K562 (cell line): ENCODE results near the gene COX15. TPM values are rescaled to one million over a fixed set of nuclear protein-coding genes. Genes with fewer than 3 reads are reported as not detected.

Source experiments
- HIVEP1 ChIP-seq: fragments of 250-450 bp; sonication (Bioruptor Pico); IDR thresholded peaks from 2 replicates; pipeline ENCODE4 v1.4.0; 2020; ENCODE audit warnings: mild to moderate bottlenecking
- JUND ChIP-seq, 2 experiments: IDR thresholded peaks; 2 replicates in 1 of 2; 3 replicates in 1 of 2; pipeline ENCODE4 v1.6.1; 2011; ENCODE audit warnings: borderline replicate concordance in 2 of 2, low read depth in 2 of 2, low read length in 2 of 2, improper control_type of control experiment in 1 of 2, missing biosample characterization in 1 of 2, missing genetic modification characterization in 1 of 2, missing genetic modification reagents in 1 of 2
- MEF2D ChIP-seq: conservative IDR thresholded peaks from 2 replicates; pipeline ENCODE4 v1.6.1; 2016; ENCODE audit warnings: low read depth, missing genetic modification characterization, missing compliant biosample characterization
- MYBL2 ChIP-seq, 2 experiments: fragments of 450-650 bp in 1 of 2; sonication (generic) in 1 of 2; formaldehyde crosslinking in 1 of 2; IDR thresholded peaks; 2 replicates each; pipeline versions ENCODE4 v1.6.1 to v1.8.1; 2017 to 2022; ENCODE audit warnings: borderline replicate concordance in 1 of 2, inconsistent platforms in 1 of 2, low read depth in 1 of 2, mild to moderate bottlenecking in 1 of 2, missing genetic modification reagents in 1 of 2, moderate library complexity in 1 of 2
- SIN3A ChIP-seq, 2 experiments: fragments of 150-350 bp in 1 of 2; IDR thresholded peaks; 2 replicates each; pipeline ENCODE4 v1.6.1; 2011 to 2016; ENCODE audit warnings: borderline replicate concordance in 2 of 2, low read depth in 2 of 2, low read length in 2 of 2, mild to moderate bottlenecking in 2 of 2, moderate library complexity in 2 of 2; ENCODE audit not compliant: control insufficient read depth in 1 of 2
- SP1 ChIP-seq: sonication (generic); formaldehyde crosslinking; IDR thresholded peaks from 2 replicates; pipeline ENCODE4 v1.8.1; 2022; ENCODE audit warnings: mild to moderate bottlenecking, missing genetic modification reagents
- SREBF2 ChIP-seq: sonication (generic); formaldehyde crosslinking; IDR thresholded peaks from 2 replicates; pipeline ENCODE4 v1.4.0; 2020; ENCODE audit warnings: mild to moderate bottlenecking, missing genetic modification reagents
- YY1 ChIP-seq, 3 experiments: IDR thresholded peaks; 2 replicates each; pipeline ENCODE4 v1.6.1; 2011; ENCODE audit warnings: low read length in 2 of 3, mild to moderate bottlenecking in 2 of 3, moderate library complexity in 2 of 3, borderline replicate concordance in 1 of 3, control low read depth in 1 of 3, low read depth in 1 of 3; ENCODE audit not compliant: insufficient read depth in 3 of 3, insufficient replicate concordance in 2 of 3, control insufficient read depth in 1 of 3, insufficient read length in 1 of 3; ENCODE audit errors: extremely low read depth in 1 of 3
- polyA plus RNA-seq, 8 experiments: library from polyadenylated mRNA; depleted of rRNA in 4 of 8; stranded (reverse) in 5 of 8; unstranded in 3 of 8; fragments of >200 nt; fragmentation: Nextera tagmentation in 2 of 8; fragmentation: Illumina TruSeq in 1 of 8; extraction: Ambion mirVana in 2 of 8; extraction: Trizol in 1 of 8; gene quantifications; 2 replicates each; pipeline versions ENCODE4 v1.2.1 to v1.2.3, GENCODE V29; 2011 to 2014; ENCODE audit warnings: inconsistent platforms in 1 of 8, missing spikeins in 1 of 8
- total RNA-seq, 7 experiments: library from RNA; depleted of rRNA in 6 of 7; stranded (reverse); fragments of >200 nt in 6 of 7; fragmentation: Illumina TruSeq in 2 of 7; extraction: Trizol in 2 of 7; gene quantifications; 2 replicates each; pipeline versions ENCODE4 v1.2.1 to v1.2.3, GENCODE V29; 2011 to 2021; ENCODE audit warnings: low replicate concordance in 1 of 7
- TF ChIP-seq, protein P1 (sequence below): fragments of 450-650 bp; IDR thresholded peaks from 2 replicates; pipeline ENCODE4 v1.6.1; 2016; ENCODE audit warnings: mild to moderate bottlenecking, moderate library complexity
- TF ChIP-seq, protein P2 (sequence below), 3 experiments: fragments of 200-800 bp in 1 of 3; sonication (Bioruptor generic) in 1 of 3; sonication (generic) in 1 of 3; formaldehyde crosslinking in 1 of 3; IDR thresholded peaks; 2 replicates each; pipeline versions ENCODE4 v1.6.1 to v1.8.0; 2016 to 2022; ENCODE audit warnings: mild to moderate bottlenecking in 2 of 3, missing compliant biosample characterization in 2 of 3, missing genetic modification characterization in 2 of 3, missing genetic modification reagents in 1 of 3

Gene COX15
- total and polyA plus RNA-seq, 9 of the 15 experiments (the other 6 are each of a cell fraction or from before 2014, with no cell fraction given), result 17.4 to 45.1 (median 23.7) TPM

DNA sequence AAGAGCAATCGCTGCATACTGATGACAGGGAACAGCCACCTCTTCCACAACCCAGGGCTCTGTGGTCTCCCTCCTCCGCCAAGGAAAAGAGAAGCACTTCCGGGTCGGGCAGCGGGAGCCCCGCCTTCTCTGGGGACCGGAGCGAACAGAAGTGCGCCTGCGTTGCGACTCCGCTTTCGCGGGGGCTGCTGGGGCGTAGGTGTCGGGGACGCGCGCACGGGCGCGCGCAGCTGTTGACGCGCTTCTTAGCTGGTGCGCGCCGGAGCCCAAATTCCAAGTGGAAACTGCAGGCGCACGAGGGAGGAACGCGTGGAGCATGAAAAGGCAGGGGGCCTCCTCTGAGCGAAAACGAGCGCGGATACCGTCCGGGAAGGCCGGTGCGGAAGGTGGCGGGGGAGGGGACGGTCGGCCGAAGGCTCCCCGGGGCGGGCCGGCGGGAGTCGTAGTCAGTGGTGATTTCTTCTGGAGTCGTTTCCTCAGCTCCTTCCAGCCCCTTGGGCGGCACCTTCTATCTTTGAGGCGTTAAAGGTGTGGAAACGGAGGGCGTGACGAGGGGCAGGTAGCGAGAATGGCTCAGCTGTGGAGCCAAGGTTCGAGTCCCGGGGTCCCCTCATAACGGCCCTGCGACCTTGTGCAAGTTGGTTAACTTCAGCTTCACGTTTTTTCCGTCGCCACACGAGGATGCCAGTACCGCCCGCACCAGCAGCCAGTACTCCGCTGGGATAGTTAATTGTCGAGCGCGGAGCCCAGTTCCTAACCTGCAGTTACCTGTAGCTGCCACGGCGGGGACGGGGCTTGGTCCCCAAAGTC, at the start of gene COX15, which contains the start of gene CUTC (continued):
- TF ChIP-seq SIN3A (IDR thresholded peaks at IDR 0.05; ENCODE audit: borderline replicate concordance in 2 of 2, control insufficient read depth in 1 of 2, low read depth in 2 of 2, low read length in 2 of 2) (peak; percentile 9 to 20; a peak in 1 of 4 replicates), HIVEP1 (CRISPR knock-in tag) (no peak), MEF2D (tag) (no peak), SP1 (CRISPR knock-in tag) (peak; percentile 27; the same call in 1 of the 2 replicates), JUND (IDR thresholded peaks at IDR 0.05; ENCODE audit: borderline replicate concordance, low read depth, low read length) (no peak; the same call in 1 of the 2 replicates), JUND (tag; IDR thresholded peaks at IDR 0.05; ENCODE audit: borderline replicate concordance, low read depth, low read length) (peak; percentile 37; the same call in 1 of the 3 replicates), SREBF2 (no peak), YY1 (IDR thresholded peaks at IDR 0.05; ENCODE audit: borderline replicate concordance in 1 of 3, control insufficient read depth in 1 of 3, extremely low read depth in 1 of 3, insufficient read depth in 3 of 3, insufficient read length in 1 of 3, insufficient replicate concordance in 2 of 3, low read depth in 1 of 3, low read length in 2 of 3) (no peak), MYBL2 (IDR thresholded peaks at IDR 0.05; ENCODE audit: low read depth) (no peak), MYBL2 (CRISPR knock-in tag; IDR thresholded peaks at IDR 0.05; ENCODE audit: borderline replicate concordance) (no peak)
- TF ChIP-seq, protein P1, sequence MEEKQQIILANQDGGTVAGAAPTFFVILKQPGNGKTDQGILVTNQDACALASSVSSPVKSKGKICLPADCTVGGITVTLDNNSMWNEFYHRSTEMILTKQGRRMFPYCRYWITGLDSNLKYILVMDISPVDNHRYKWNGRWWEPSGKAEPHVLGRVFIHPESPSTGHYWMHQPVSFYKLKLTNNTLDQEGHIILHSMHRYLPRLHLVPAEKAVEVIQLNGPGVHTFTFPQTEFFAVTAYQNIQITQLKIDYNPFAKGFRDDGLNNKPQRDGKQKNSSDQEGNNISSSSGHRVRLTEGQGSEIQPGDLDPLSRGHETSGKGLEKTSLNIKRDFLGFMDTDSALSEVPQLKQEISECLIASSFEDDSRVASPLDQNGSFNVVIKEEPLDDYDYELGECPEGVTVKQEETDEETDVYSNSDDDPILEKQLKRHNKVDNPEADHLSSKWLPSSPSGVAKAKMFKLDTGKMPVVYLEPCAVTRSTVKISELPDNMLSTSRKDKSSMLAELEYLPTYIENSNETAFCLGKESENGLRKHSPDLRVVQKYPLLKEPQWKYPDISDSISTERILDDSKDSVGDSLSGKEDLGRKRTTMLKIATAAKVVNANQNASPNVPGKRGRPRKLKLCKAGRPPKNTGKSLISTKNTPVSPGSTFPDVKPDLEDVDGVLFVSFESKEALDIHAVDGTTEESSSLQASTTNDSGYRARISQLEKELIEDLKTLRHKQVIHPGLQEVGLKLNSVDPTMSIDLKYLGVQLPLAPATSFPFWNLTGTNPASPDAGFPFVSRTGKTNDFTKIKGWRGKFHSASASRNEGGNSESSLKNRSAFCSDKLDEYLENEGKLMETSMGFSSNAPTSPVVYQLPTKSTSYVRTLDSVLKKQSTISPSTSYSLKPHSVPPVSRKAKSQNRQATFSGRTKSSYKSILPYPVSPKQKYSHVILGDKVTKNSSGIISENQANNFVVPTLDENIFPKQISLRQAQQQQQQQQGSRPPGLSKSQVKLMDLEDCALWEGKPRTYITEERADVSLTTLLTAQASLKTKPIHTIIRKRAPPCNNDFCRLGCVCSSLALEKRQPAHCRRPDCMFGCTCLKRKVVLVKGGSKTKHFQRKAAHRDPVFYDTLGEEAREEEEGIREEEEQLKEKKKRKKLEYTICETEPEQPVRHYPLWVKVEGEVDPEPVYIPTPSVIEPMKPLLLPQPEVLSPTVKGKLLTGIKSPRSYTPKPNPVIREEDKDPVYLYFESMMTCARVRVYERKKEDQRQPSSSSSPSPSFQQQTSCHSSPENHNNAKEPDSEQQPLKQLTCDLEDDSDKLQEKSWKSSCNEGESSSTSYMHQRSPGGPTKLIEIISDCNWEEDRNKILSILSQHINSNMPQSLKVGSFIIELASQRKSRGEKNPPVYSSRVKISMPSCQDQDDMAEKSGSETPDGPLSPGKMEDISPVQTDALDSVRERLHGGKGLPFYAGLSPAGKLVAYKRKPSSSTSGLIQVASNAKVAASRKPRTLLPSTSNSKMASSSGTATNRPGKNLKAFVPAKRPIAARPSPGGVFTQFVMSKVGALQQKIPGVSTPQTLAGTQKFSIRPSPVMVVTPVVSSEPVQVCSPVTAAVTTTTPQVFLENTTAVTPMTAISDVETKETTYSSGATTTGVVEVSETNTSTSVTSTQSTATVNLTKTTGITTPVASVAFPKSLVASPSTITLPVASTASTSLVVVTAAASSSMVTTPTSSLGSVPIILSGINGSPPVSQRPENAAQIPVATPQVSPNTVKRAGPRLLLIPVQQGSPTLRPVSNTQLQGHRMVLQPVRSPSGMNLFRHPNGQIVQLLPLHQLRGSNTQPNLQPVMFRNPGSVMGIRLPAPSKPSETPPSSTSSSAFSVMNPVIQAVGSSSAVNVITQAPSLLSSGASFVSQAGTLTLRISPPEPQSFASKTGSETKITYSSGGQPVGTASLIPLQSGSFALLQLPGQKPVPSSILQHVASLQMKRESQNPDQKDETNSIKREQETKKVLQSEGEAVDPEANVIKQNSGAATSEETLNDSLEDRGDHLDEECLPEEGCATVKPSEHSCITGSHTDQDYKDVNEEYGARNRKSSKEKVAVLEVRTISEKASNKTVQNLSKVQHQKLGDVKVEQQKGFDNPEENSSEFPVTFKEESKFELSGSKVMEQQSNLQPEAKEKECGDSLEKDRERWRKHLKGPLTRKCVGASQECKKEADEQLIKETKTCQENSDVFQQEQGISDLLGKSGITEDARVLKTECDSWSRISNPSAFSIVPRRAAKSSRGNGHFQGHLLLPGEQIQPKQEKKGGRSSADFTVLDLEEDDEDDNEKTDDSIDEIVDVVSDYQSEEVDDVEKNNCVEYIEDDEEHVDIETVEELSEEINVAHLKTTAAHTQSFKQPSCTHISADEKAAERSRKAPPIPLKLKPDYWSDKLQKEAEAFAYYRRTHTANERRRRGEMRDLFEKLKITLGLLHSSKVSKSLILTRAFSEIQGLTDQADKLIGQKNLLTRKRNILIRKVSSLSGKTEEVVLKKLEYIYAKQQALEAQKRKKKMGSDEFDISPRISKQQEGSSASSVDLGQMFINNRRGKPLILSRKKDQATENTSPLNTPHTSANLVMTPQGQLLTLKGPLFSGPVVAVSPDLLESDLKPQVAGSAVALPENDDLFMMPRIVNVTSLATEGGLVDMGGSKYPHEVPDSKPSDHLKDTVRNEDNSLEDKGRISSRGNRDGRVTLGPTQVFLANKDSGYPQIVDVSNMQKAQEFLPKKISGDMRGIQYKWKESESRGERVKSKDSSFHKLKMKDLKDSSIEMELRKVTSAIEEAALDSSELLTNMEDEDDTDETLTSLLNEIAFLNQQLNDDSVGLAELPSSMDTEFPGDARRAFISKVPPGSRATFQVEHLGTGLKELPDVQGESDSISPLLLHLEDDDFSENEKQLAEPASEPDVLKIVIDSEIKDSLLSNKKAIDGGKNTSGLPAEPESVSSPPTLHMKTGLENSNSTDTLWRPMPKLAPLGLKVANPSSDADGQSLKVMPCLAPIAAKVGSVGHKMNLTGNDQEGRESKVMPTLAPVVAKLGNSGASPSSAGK, result peak; percentile 47; the same call in 1 of the 2 replicates
- TF ChIP-seq, protein P2, sequence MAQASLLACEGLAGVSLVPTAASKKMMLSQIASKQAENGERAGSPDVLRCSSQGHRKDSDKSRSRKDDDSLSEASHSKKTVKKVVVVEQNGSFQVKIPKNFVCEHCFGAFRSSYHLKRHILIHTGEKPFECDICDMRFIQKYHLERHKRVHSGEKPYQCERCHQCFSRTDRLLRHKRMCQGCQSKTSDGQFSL (CRISPR knock-in tag; IDR thresholded peaks at IDR 0.05), result no peak
- TF ChIP-seq, protein P2 (tag; IDR thresholded peaks at IDR 0.05), result no peak
